ENCODE results near the gene FOLR1.

The FOLR1 gene

GRCh38 chr11:72228229-72228843 lies 36.4 kb downstream of the FOLR1 start:
- H3K79me2 ChIP-seq (ENCODE audit: control insufficient read depth, low read length), result peaks cover 35% of the 10 kb centered on the region

GRCh38 chr11:72228844-72229231 lies 36.9 kb downstream of the FOLR1 start:
- TF ChIP-seq EZH2phosphoT487 (IDR thresholded peaks at IDR 0.05; ENCODE audit: borderline replicate concordance, low read length), result no peak
- no peak for TF ChIP-seq CTCF (IDR thresholded peaks at IDR 0.05; ENCODE audit: low read depth, low read length, poor library complexity, severe bottlenecking)
- Histone ChIP-seq H3K27ac (ENCODE audit: low read depth, low read length) (no peak overlapping the region), H3K9me3 (ENCODE audit: control insufficient read depth, insufficient read depth, low read length) (no peaks in the 10 kb centered on the region), H3K4me3 (ENCODE audit: low read length) (no peak overlapping the region), H3K9me2 (replicated peaks; ENCODE audit: control insufficient read depth, low read length) (no peaks in the 10 kb centered on the region), H3F3A (ENCODE audit: control insufficient read depth, insufficient read depth) (no peaks in the 10 kb centered on the region), H3K27me3 (ENCODE audit: control insufficient read depth, low read length) (no peaks in the 10 kb centered on the region), H3K79me2 (ENCODE audit: control insufficient read depth, low read length) (peaks cover 34% of the 10 kb centered on the region), H3K36me3 (ENCODE audit: control insufficient read depth, low read length) (peaks cover 83% of the 10 kb centered on the region), H3K4me2 (ENCODE audit: low read length) (no peak overlapping the region), H4K20me1 (ENCODE audit: control insufficient read depth, insufficient read depth, low read depth, low read length) (no peaks in the 10 kb centered on the region), H3K4me1 (ENCODE audit: control insufficient read depth, low read length) (peaks cover 16% of the 10 kb centered on the region)

More at GRCh38 chr11:72228229-72228843, 36.4 kb downstream of the FOLR1 start:
- H3K27ac ChIP-seq (ENCODE audit: low read depth, low read length), result no peak overlapping the region
- peaks cover 16% of the 10 kb centered on the region for H3K4me1 ChIP-seq (ENCODE audit: control insufficient read depth, low read length)
- H3K9me2 ChIP-seq (replicated peaks; ENCODE audit: control insufficient read depth, low read length), result no peaks in the 10 kb centered on the region
- TF ChIP-seq CTCF (IDR thresholded peaks at IDR 0.05; ENCODE audit: low read depth, low read length, poor library complexity, severe bottlenecking), result no peak
- no peak for TF ChIP-seq EZH2phosphoT487 (IDR thresholded peaks at IDR 0.05; ENCODE audit: borderline replicate concordance, low read length)
- no peaks in the 10 kb centered on the region for H3K27me3 ChIP-seq (ENCODE audit: control insufficient read depth, low read length)
- no peak overlapping the region for H3K4me2 ChIP-seq (ENCODE audit: low read length)
- no peaks in the 10 kb centered on the region for H3F3A ChIP-seq (ENCODE audit: control insufficient read depth, insufficient read depth)
- peaks cover 78% of the 10 kb centered on the region for H3K36me3 ChIP-seq (ENCODE audit: control insufficient read depth, low read length)
- no peaks in the 10 kb centered on the region for H3K9me3 ChIP-seq (ENCODE audit: control insufficient read depth, insufficient read depth, low read length)
- H3K4me3 ChIP-seq (ENCODE audit: low read length), result no peak overlapping the region
- no peaks in the 10 kb centered on the region for H4K20me1 ChIP-seq (ENCODE audit: control insufficient read depth, insufficient read depth, low read depth, low read length)

GRCh38 chr11:72229336-72229924 lies 37.5 kb downstream of the FOLR1 start:
- no peak for TF ChIP-seq EZH2phosphoT487 (IDR thresholded peaks at IDR 0.05; ENCODE audit: borderline replicate concordance, low read length)
- TF ChIP-seq CTCF (IDR thresholded peaks at IDR 0.05; ENCODE audit: low read depth, low read length, poor library complexity, severe bottlenecking), result no peak
- Histone ChIP-seq H3K27me3 (ENCODE audit: control insufficient read depth, low read length) (no peaks in the 10 kb centered on the region), H3K4me1 (ENCODE audit: control insufficient read depth, low read length) (peaks cover 16% of the 10 kb centered on the region), H3F3A (ENCODE audit: control insufficient read depth, insufficient read depth) (no peaks in the 10 kb centered on the region), H4K20me1 (ENCODE audit: control insufficient read depth, insufficient read depth, low read depth, low read length) (no peaks in the 10 kb centered on the region), H3K9me2 (replicated peaks; ENCODE audit: control insufficient read depth, low read length) (no peaks in the 10 kb centered on the region), H3K36me3 (ENCODE audit: control insufficient read depth, low read length) (peaks cover 85% of the 10 kb centered on the region), H3K79me2 (ENCODE audit: control insufficient read depth, low read length) (peaks cover 28% of the 10 kb centered on the region), H3K4me3 (ENCODE audit: low read length) (no peak overlapping the region), H3K9me3 (ENCODE audit: control insufficient read depth, insufficient read depth, low read length) (no peaks in the 10 kb centered on the region), H3K4me2 (ENCODE audit: low read length) (no peak overlapping the region), H3K27ac (ENCODE audit: low read depth, low read length) (no peak overlapping the region)

Data from DOHH2 (cell line).